ENCODE measurements around the gene AZI2. TPM values are rescaled to one million over a fixed set of nuclear protein-coding genes. Genes with fewer than 3 reads are reported as not detected.
A peak's percentile ranks its signal among the peaks of the same experiment; 100 is the strongest.

The AZI2 gene
- total RNA-seq, 4 donors from 2014 or later: 55.9 to 75.3 (median 60.5) TPM

GRCh38 chr3:28335246-28335645, 13.4 kb downstream of the AZI2 start:
- Histone ChIP-seq H3K27me3 (no peaks in the 10 kb centered on the region), H3K9me3 (no peaks in the 10 kb centered on the region), H3K4me1 (peaks cover 0 to 9% of the 10 kb centered on the region in 2 donors), H3K4me3 (replicated peaks in 1 of 3) (no peak overlapping the region), H3K27ac (no peak overlapping the region), H3K36me3 (peaks cover 0 to 4% of the 10 kb centered on the region in 2 donors)
- 63 to 78% methylated on average over 2 of the region's 2 CpGs for WGBS, 2 donors
- TF ChIP-seq, protein P1, sequence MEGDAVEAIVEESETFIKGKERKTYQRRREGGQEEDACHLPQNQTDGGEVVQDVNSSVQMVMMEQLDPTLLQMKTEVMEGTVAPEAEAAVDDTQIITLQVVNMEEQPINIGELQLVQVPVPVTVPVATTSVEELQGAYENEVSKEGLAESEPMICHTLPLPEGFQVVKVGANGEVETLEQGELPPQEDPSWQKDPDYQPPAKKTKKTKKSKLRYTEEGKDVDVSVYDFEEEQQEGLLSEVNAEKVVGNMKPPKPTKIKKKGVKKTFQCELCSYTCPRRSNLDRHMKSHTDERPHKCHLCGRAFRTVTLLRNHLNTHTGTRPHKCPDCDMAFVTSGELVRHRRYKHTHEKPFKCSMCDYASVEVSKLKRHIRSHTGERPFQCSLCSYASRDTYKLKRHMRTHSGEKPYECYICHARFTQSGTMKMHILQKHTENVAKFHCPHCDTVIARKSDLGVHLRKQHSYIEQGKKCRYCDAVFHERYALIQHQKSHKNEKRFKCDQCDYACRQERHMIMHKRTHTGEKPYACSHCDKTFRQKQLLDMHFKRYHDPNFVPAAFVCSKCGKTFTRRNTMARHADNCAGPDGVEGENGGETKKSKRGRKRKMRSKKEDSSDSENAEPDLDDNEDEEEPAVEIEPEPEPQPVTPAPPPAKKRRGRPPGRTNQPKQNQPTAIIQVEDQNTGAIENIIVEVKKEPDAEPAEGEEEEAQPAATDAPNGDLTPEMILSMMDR (IDR thresholded peaks at IDR 0.05): no peak
- no peak for TF ChIP-seq POLR2A (IDR thresholded peaks at IDR 0.05)
- intact Hi-C loops (cut with DNase I): no loop called here
- DNase-seq: no peak

DNA sequence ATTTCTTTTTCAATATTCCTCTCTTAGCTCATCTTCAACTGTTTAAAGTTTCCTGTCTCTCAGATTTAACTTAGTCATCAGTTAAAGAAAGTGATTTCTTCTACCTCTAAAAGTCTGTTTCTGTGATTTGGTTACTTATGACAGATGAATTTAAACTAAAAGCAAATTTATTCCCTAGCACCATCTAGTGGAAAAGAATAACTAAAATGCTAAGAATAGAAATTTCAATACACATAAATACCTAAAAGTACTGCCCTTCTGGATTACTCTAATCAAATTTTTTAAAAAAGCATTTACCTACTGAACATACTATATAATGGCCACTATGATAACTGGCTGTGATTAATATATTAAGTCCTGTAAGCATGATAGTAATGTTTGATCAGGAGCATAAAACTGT, 14.1 kb downstream of the AZI2 start:
- no peak for TF ChIP-seq POLR2A (IDR thresholded peaks at IDR 0.05)
- TF ChIP-seq, protein P1 (IDR thresholded peaks at IDR 0.05): peak in 2 of 6 experiments; percentile 15 to 26
- H3K9me3 ChIP-seq: no peaks in the 10 kb centered on the region

DNA sequence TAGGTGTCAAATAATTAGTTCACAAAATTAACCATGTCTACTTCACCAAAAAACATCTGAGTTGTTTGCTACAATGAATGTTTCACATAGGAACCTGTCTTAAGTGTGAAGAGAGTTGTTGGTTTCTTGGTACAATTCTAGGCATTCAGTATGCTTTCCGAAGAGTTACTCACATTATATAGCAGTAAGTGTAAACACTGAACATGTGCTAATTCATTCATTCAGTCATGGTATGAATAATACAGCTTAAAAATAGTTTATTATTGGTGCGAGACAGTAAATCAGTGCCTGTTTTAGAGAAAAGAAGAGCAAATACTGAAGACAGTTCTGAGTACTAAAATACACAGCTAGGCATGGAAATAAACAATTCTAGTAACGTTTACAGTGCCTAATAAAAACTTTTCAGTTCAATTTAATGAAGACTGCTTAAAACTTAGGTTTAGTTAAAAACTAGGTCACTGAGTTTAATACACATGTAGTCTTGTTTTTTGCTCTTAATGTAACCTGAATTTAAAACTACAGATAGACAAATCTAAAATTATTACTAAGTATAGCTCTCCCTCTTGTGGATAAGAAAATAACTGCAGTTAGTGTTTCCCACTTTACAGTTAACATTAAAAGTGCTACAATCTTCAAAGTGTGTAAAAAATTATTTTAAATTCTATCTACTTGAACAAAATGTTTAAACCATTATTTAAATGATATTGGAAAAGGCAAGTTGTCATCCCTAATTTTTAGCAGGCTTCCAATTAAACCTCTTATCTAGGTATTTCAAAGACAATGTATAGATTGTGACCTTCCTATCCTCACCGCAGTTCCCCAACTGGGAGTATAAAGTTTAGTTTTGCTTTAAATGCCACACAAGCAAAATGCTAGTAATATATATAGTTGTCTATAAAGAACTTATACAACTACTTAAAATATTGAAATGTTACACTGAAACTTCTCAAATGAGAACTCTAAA, 20.2 kb downstream of the AZI2 start:
- no peak overlapping the region for H3K4me3 ChIP-seq (replicated peaks in 1 of 3)
- intact Hi-C loops (cut with DNase I): no loop called here
- H3K4me1 ChIP-seq: no peaks in the 10 kb centered on the region
- H3K9me3 ChIP-seq: no peaks in the 10 kb centered on the region
- TF ChIP-seq, protein P1 (IDR thresholded peaks at IDR 0.05): peak; percentile 8 to 71 (median 52)
- TF ChIP-seq POLR2A (IDR thresholded peaks at IDR 0.05): no peak
- no peak for DNase-seq
- H3K36me3 ChIP-seq: peaks cover 0 to 3% of the 10 kb centered on the region in 2 donors
- 88 to 90% methylated on average over 4 of the region's 4 CpGs for WGBS, 2 donors
- no peak overlapping the region for H3K27ac ChIP-seq
- H3K27me3 ChIP-seq: no peaks in the 10 kb centered on the region

More for the DNA sequence above, 14.1 kb downstream of the AZI2 start:
- Histone ChIP-seq H3K27me3 (no peaks in the 10 kb centered on the region), H3K4me3 (replicated peaks in 1 of 3) (no peak overlapping the region), H3K36me3 (peaks cover 0 to 4% of the 10 kb centered on the region in 2 donors), H3K4me1 (peaks cover 0 to 9% of the 10 kb centered on the region in 2 donors), H3K27ac (no peak overlapping the region)
- intact Hi-C loops (cut with DNase I): no loop called here
- DNase-seq: no peak

GRCh38 chr3:28326458-28326926, 22.1 kb downstream of the AZI2 start:
- peaks cover 0 to 3% of the 10 kb centered on the region in 2 donors for H3K36me3 ChIP-seq

More at GRCh38 chr3:28326458-28326926, 22.1 kb downstream of the AZI2 start:
- H3K4me1 ChIP-seq: no peaks in the 10 kb centered on the region
- TF ChIP-seq POLR2A (IDR thresholded peaks at IDR 0.05): no peak
- TF ChIP-seq, protein P1 (IDR thresholded peaks at IDR 0.05): no peak
- no peak overlapping the region for H3K4me3 ChIP-seq (replicated peaks in 1 of 3)
- no peak overlapping the region for H3K27ac ChIP-seq
- H3K9me3 ChIP-seq: no peaks in the 10 kb centered on the region
- no peak for DNase-seq
- intact Hi-C loops (cut with DNase I): no loop called here
- H3K27me3 ChIP-seq: no peaks in the 10 kb centered on the region
- WGBS, 2 donors: 86 to 88% methylated on average over 2 of the region's 2 CpGs

Data from thyroid gland (tissue), 4 donors.